A549 (cell line): ENCODE measurements around the gene PLTP. TPM values are rescaled to one million over a fixed set of nuclear protein-coding genes. Genes with fewer than 3 reads are reported as not detected.

Experiments
- ATAC-seq, 2 experiments: fragments of 200-7000 bp in 1 of 2; fragments of >200 bp in 1 of 2; cut with Nextera tagmentation in 1 of 2; cut with Tn5 transposase in 1 of 2; 3 replicates each; pipeline versions ENCODE4 v1.8.0 to v1.9.1; 2018 to 2020; ENCODE audit warnings: mild to moderate bottlenecking in 1 of 2, moderate library complexity in 1 of 2
- CTCF ChIA-PET: fragments of 300-600 bp; sonication (Branson Sonifier 250); formaldehyde crosslinking; extraction: SDS; loops from one replicate; lab custom pipeline; 2021; ENCODE audit warnings: antibody characterized with exemption, inconsistent platforms; lab: Yijun Ruan, JAX
- POLR2A ChIA-PET: fragments of 350-600 bp; formaldehyde crosslinking; extraction: SDS; loops from one replicate; lab custom pipeline; 2021; ENCODE audit warnings: antibody characterized with exemption, inconsistent platforms; lab: Yijun Ruan, JAX
- DNase-seq, 2 experiments: peaks; one replicate each; pipeline versions ENCODE4 v3.0.0 to v3.0.0-alpha.2; 2011 to 2016; ENCODE audit warnings: low read depth in 1 of 2, low spot score in 1 of 2
- FAIRE-seq: peaks from 2 replicates; lab custom pipeline; 2011; peaks lifted over from hg19 to GRCh38; lab: Jason Lieb, UNC
- H3K27ac ChIP-seq, 2 experiments: fragments of >200 bp; sonication (Bioruptor Twin); formaldehyde crosslinking; 3 replicates each; pipeline ENCODE4 v1.5.1; 2016 to 2017
- H3K4me1 ChIP-seq: fragments of >200 bp; sonication (Bioruptor Twin); formaldehyde crosslinking; 3 replicates; pipeline ENCODE4 v1.6.1; 2016
- H3K4me2 ChIP-seq: fragments of >200 bp; sonication (Bioruptor Twin); formaldehyde crosslinking; 3 replicates; pipeline ENCODE4 v1.6.1; 2016
- H3K4me3 ChIP-seq: fragments of >200 bp; sonication (Bioruptor Twin); formaldehyde crosslinking; 3 replicates; pipeline ENCODE4 v1.5.1; 2016
- H3K9me3 ChIP-seq: fragments of >200 bp; sonication (Bioruptor Twin); formaldehyde crosslinking; 3 replicates; pipeline ENCODE4 v1.6.1; 2016
- CEBPB ChIP-seq, 2 experiments: fragments of >200 bp in 1 of 2; sonication (Bioruptor Twin) in 1 of 2; formaldehyde crosslinking in 1 of 2; IDR thresholded peaks; 2 replicates each; pipeline ENCODE4 v1.6.1; 2012 to 2016
- EHF ChIP-seq: fragments of 250-450 bp; sonication (Bioruptor Pico); IDR thresholded peaks from 2 replicates; pipeline ENCODE4 v1.5.0; 2020; ENCODE audit warnings: mild to moderate bottlenecking
- HEYL ChIP-seq: fragments of 250-450 bp; sonication (Bioruptor Pico); IDR thresholded peaks from 2 replicates; pipeline ENCODE4 v1.8.0; 2021; ENCODE audit warnings: mild to moderate bottlenecking, moderate library complexity
- HOXB5 ChIP-seq: fragments of 250-450 bp; sonication (Bioruptor Pico); IDR thresholded peaks from 2 replicates; pipeline ENCODE4 v1.5.0; 2020; ENCODE audit warnings: mild to moderate bottlenecking, moderate library complexity
- KDM5A ChIP-seq: fragments of 200-600 bp; sonication (generic); IDR thresholded peaks from 2 replicates; pipeline ENCODE4 v1.6.1; 2016; ENCODE audit warnings: antibody characterized with exemption, mild to moderate bottlenecking
- MAFK ChIP-seq: fragments of 450-650 bp; IDR thresholded peaks from 2 replicates; pipeline ENCODE4 v1.6.1; 2014; ENCODE audit not compliant: partially characterized antibody
- NR3C1 ChIP-seq: fragments of >200 bp; sonication (Bioruptor Twin); formaldehyde crosslinking; IDR thresholded peaks from 3 replicates; pipeline ENCODE4 v1.6.1; 2017
- POLR2A ChIP-seq: IDR thresholded peaks from 2 replicates; pipeline ENCODE4 v1.6.1; 2012; ENCODE audit warnings: mild to moderate bottlenecking, low read length
- RNF2 ChIP-seq: fragments of 200-600 bp; sonication (generic); IDR thresholded peaks from 2 replicates; pipeline ENCODE4 v1.6.1; 2016; ENCODE audit warnings: low read depth, mild to moderate bottlenecking, antibody characterized with exemption, moderate library complexity, borderline replicate concordance
- SMC3 ChIP-seq: fragments of >200 bp; sonication (Bioruptor Twin); formaldehyde crosslinking; IDR thresholded peaks from 3 replicates; pipeline ENCODE4 v1.6.1; 2018; ENCODE audit warnings: inconsistent platforms
- TFCP2L1 ChIP-seq: fragments of 250-450 bp; sonication (Bioruptor Pico); IDR thresholded peaks from 2 replicates; pipeline ENCODE4 v1.5.0; 2021; ENCODE audit warnings: mild to moderate bottlenecking
- ZSCAN20 ChIP-seq: fragments of 250-450 bp; sonication (Bioruptor Pico); IDR thresholded peaks from 2 replicates; pipeline ENCODE4 v1.8.0; 2022; ENCODE audit warnings: mild to moderate bottlenecking, moderate library complexity
- WGBS: methylation state at CpG from one replicate; pipeline ENCODE4 v1.1.6; 2017; ENCODE audit errors: missing lambda C conversion rate; 5-methylcytosine and 5-hydroxymethylcytosine counted together
- polyA plus RNA-seq, 4 experiments: library from polyadenylated mRNA; depleted of rRNA in 3 of 4; stranded (reverse); fragments of >200 nt; fragmentation: RNase III in 1 of 4; extraction: RNeasy Plus Mini Kit Qiagen cat#74134 plus additional on column Dnase treatment in 1 of 4; gene quantifications; 2 replicates in 3 of 4; 3 replicates in 1 of 4; pipeline ENCODE4 v1.2.3, GENCODE V29; 2011 to 2017
- TF ChIP-seq, protein P1 (sequence below): fragments of >200 bp; sonication (Bioruptor Twin); formaldehyde crosslinking; IDR thresholded peaks from 3 replicates; pipeline ENCODE4 v1.5.1; 2016
- TF ChIP-seq, protein P2 (sequence below): fragments of >200 bp; sonication (Bioruptor Twin); formaldehyde crosslinking; IDR thresholded peaks from 3 replicates; pipeline ENCODE4 v1.6.1; 2016
- TF ChIP-seq, protein P3 (sequence below): fragments of 200-600 bp; sonication (generic); IDR thresholded peaks from 2 replicates; pipeline ENCODE4 v1.6.1; 2016; ENCODE audit warnings: antibody characterized with exemption, mild to moderate bottlenecking, moderate library complexity
- TF ChIP-seq, protein P4 (sequence below): IDR thresholded peaks from 2 replicates; pipeline ENCODE4 v1.6.1; 2012
- TF ChIP-seq, protein P5 (sequence below): fragments of 150-350 bp; IDR thresholded peaks from 2 replicates; pipeline ENCODE4 v1.6.1; 2014; ENCODE audit warnings: low read depth, mild to moderate bottlenecking, low read length
- TF ChIP-seq, protein P6 (sequence below): fragments of >200 bp; sonication (Bioruptor Twin); formaldehyde crosslinking; IDR thresholded peaks from 2 replicates; pipeline ENCODE4 v1.6.1; 2016
- TF ChIP-seq, protein P7 (sequence below): fragments of 250-450 bp; sonication (Bioruptor Pico); IDR thresholded peaks from 2 replicates; pipeline ENCODE4 v1.5.0; 2020; ENCODE audit warnings: low read depth, mild to moderate bottlenecking, moderate library complexity
- TF ChIP-seq, protein P8 (sequence below): fragments of 450-650 bp; IDR thresholded peaks from 2 replicates; pipeline ENCODE4 v1.6.1; 2014; ENCODE audit warnings: antibody characterized with exemption

PLTP gene
- polyA plus RNA-seq, 2 of the 4 experiments (the other 2 are of a cell fraction): 1.6 to 2.7 TPM

DNA sequence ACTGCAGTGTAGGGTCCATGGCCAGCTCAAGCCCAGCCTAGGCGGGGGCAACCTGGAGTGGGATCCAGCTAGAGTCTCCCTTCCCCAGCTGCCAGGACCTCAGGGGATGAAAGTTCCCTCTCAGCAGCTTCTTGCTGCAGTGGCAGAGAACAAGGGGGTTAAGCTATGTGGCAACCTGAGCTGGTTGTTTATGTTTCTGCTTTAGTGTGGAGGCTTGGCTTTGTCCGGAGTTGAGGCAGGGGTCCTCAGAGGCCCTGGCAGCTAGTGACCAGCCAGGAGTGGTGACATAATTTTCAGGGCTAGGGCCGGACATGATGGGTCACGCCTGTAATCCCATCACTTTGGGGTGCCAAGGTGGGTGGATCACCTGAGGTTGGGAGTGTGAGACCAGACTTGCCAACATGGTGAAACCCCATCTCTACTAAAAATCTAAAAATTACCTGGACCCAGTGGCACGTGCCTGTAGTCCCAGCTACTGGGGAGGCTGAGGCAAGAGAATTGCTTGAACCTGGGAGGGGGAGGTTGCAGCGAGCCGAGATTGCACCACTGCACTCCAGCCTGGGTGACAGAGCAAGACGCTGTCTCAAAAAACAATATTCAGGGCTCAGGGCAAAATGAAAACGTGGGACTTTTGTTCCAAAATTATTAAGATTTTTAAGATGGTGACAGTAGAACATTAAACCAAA is 14.0 kb upstream of the PLTP start:
- no peak overlapping the region for H3K27ac ChIP-seq
- H3K4me2 ChIP-seq: no peak overlapping the region
- FAIRE-seq (no peak), DNase-seq (no peak), ATAC-seq (no peak; a peak in 1 of 6 replicates)
- no peak overlapping the region for H3K4me3 ChIP-seq
- no peaks in the 10 kb centered on the region for H3K4me1 ChIP-seq
- no peaks in the 10 kb centered on the region for H3K9me3 ChIP-seq
- ChIA-PET POLR2A (interaction anchor here (5.0 kb wide), 1 partner anchor 8 kb away, joined by 30 read pairs; the partner anchor contains the start of gene PCIF1), CTCF (interaction anchor here (0.8 to 1.5 kb wide), 4 partner anchors 9 to 44 kb away, joined by 3 read pairs; no protein-coding TSS in a partner anchor)
- TF ChIP-seq MAFK: no peak
- TF ChIP-seq HEYL (CRISPR knock-in tag): no peak
- TF ChIP-seq, protein P1, sequence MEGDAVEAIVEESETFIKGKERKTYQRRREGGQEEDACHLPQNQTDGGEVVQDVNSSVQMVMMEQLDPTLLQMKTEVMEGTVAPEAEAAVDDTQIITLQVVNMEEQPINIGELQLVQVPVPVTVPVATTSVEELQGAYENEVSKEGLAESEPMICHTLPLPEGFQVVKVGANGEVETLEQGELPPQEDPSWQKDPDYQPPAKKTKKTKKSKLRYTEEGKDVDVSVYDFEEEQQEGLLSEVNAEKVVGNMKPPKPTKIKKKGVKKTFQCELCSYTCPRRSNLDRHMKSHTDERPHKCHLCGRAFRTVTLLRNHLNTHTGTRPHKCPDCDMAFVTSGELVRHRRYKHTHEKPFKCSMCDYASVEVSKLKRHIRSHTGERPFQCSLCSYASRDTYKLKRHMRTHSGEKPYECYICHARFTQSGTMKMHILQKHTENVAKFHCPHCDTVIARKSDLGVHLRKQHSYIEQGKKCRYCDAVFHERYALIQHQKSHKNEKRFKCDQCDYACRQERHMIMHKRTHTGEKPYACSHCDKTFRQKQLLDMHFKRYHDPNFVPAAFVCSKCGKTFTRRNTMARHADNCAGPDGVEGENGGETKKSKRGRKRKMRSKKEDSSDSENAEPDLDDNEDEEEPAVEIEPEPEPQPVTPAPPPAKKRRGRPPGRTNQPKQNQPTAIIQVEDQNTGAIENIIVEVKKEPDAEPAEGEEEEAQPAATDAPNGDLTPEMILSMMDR: no peak
- TF ChIP-seq, protein P2, sequence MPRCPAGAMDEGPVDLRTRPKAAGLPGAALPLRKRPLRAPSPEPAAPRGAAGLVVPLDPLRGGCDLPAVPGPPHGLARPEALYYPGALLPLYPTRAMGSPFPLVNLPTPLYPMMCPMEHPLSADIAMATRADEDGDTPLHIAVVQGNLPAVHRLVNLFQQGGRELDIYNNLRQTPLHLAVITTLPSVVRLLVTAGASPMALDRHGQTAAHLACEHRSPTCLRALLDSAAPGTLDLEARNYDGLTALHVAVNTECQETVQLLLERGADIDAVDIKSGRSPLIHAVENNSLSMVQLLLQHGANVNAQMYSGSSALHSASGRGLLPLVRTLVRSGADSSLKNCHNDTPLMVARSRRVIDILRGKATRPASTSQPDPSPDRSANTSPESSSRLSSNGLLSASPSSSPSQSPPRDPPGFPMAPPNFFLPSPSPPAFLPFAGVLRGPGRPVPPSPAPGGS: no peak
- TF ChIP-seq, protein P3, sequence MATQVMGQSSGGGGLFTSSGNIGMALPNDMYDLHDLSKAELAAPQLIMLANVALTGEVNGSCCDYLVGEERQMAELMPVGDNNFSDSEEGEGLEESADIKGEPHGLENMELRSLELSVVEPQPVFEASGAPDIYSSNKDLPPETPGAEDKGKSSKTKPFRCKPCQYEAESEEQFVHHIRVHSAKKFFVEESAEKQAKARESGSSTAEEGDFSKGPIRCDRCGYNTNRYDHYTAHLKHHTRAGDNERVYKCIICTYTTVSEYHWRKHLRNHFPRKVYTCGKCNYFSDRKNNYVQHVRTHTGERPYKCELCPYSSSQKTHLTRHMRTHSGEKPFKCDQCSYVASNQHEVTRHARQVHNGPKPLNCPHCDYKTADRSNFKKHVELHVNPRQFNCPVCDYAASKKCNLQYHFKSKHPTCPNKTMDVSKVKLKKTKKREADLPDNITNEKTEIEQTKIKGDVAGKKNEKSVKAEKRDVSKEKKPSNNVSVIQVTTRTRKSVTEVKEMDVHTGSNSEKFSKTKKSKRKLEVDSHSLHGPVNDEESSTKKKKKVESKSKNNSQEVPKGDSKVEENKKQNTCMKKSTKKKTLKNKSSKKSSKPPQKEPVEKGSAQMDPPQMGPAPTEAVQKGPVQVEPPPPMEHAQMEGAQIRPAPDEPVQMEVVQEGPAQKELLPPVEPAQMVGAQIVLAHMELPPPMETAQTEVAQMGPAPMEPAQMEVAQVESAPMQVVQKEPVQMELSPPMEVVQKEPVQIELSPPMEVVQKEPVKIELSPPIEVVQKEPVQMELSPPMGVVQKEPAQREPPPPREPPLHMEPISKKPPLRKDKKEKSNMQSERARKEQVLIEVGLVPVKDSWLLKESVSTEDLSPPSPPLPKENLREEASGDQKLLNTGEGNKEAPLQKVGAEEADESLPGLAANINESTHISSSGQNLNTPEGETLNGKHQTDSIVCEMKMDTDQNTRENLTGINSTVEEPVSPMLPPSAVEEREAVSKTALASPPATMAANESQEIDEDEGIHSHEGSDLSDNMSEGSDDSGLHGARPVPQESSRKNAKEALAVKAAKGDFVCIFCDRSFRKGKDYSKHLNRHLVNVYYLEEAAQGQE: no peak
- no peak for TF ChIP-seq RNF2
- no peak for TF ChIP-seq TFCP2L1 (CRISPR knock-in tag)
- no peak for TF ChIP-seq EHF
- TF ChIP-seq, protein P4, sequence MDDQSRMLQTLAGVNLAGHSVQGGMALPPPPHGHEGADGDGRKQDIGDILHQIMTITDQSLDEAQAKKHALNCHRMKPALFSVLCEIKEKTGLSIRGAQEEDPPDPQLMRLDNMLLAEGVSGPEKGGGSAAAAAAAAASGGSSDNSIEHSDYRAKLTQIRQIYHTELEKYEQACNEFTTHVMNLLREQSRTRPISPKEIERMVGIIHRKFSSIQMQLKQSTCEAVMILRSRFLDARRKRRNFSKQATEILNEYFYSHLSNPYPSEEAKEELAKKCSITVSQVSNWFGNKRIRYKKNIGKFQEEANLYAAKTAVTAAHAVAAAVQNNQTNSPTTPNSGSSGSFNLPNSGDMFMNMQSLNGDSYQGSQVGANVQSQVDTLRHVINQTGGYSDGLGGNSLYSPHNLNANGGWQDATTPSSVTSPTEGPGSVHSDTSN: no peak
- TF ChIP-seq CEBPB (IDR thresholded peaks at IDR 0.05): no peak
- TF ChIP-seq, protein P5, sequence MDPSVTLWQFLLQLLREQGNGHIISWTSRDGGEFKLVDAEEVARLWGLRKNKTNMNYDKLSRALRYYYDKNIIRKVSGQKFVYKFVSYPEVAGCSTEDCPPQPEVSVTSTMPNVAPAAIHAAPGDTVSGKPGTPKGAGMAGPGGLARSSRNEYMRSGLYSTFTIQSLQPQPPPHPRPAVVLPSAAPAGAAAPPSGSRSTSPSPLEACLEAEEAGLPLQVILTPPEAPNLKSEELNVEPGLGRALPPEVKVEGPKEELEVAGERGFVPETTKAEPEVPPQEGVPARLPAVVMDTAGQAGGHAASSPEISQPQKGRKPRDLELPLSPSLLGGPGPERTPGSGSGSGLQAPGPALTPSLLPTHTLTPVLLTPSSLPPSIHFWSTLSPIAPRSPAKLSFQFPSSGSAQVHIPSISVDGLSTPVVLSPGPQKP: no peak
- TF ChIP-seq HOXB5: no peak
- TF ChIP-seq KDM5A: no peak
- TF ChIP-seq ZSCAN20 (CRISPR knock-in tag): no peak
- TF ChIP-seq, protein P6, sequence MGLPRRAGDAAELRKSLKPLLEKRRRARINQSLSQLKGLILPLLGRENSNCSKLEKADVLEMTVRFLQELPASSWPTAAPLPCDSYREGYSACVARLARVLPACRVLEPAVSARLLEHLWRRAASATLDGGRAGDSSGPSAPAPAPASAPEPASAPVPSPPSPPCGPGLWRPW: no peak
- TF ChIP-seq, protein P7, sequence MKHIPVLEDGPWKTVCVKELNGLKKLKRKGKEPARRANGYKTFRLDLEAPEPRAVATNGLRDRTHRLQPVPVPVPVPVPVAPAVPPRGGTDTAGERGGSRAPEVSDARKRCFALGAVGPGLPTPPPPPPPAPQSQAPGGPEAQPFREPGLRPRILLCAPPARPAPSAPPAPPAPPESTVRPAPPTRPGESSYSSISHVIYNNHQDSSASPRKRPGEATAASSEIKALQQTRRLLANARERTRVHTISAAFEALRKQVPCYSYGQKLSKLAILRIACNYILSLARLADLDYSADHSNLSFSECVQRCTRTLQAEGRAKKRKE (CRISPR knock-in tag): no peak
- no peak for TF ChIP-seq SMC3
- TF ChIP-seq NR3C1: no peak
- TF ChIP-seq, protein P8, sequence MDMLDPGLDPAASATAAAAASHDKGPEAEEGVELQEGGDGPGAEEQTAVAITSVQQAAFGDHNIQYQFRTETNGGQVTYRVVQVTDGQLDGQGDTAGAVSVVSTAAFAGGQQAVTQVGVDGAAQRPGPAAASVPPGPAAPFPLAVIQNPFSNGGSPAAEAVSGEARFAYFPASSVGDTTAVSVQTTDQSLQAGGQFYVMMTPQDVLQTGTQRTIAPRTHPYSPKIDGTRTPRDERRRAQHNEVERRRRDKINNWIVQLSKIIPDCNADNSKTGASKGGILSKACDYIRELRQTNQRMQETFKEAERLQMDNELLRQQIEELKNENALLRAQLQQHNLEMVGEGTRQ: no peak
- no peak for TF ChIP-seq POLR2A
- WGBS: 48% methylated on average over 9 of the region's 9 CpGs
